Glomerular visceral epithelial cell (primary cell): ENCODE measurements around the gene PBX3.

Experiments
- DNase-seq: peaks from one replicate; pipeline ENCODE4 v3.0.0-alpha.2; 2016; ENCODE audit errors: extremely low spot score

Gene PBX3

DNA sequence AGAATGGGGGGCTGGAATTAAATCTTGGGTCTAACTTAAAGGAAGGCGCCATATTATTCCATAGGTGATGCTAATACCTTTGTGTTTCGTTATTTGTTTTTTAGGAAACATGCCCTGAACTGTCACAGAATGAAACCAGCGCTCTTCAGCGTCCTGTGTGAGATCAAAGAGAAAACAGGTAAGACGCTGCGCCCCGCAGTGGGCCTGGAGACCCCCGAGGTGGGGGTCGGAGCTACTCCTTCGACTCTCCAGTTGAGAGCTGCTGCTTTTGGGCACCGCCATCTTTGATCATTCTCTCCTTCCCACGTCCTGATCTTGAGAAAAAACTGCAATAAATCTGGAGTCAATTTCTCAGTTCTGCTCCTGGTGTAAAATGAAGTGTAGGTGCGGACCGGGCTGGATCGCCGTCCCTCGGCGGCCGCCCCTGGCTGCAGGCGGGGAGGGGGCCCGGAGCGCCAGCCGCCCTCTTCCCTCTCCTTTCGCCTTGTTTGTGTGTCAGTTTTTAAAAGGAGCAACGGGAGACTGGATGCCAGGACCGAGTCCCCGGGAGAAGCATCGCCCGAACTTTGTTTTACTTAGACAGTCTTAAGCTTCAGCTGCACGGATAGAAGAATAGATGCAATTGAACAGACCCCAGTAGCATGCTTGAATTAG, 1.4 kb downstream of the PBX3 start:
- DNase-seq, result peak; percentile 13

DNA sequence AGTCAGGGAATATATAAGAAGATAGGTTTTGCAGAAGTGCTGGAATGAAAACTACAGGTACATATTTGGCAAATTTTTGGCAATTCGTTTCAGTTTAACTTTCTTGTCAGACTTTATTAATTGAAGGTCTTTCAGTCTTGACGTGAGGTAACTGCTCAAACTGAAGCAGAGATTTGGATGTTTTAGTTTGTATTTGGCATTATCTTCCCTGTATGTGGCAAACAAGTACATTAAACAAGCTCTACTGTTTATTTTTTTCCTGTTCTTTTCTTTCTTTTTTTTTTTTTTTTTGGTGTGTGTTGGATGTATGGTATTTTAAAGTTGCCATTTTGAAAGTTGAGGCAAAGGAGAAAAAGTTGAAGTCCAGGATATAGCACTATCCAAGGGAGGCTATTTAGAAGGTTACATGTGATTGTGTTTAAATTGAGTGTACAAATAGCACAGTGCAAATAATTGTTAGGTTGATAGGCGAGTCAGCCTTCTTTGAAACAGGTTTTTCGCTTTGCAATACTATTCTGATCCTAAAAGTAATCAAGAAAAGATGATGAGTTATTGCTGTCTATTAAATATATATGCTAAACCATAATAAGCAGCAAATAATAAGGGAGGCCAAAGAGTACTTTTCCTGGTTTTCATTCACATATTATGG, 2.2 kb downstream of the PBX3 start:
- no peak for DNase-seq

DNA sequence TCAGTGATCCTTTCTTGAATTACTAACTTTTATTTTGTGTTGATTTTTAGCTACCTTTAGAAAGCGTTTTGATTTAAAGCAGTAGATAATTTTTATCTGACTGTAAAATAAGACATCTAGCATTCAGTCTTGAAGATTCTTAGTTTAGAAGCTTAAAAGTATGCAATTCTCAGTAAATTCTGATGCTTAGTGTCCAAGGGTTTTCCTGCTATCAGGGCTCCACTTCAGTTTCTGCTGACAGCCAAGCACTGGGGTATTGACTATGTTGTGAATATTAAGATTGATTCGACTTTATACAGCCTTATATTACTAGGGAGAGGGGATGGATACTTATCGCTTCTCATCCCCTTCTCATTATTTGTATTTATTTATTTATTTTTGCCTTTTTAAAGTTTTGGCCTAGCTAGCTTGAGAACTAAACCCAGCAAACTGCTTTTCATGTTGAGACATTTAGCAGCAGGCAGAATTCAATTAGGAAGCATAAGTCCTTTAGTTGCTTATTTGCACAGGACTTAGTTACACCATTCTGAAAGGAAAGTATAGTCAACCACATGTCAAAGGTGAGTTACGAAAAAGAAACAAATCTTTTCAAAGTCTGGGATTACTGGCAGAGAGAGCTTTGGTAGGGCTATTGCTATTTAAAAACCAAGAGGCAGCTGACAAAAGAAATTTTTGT, 2.9 kb downstream of the PBX3 start:
- DNase-seq, result peak; percentile 2

DNA sequence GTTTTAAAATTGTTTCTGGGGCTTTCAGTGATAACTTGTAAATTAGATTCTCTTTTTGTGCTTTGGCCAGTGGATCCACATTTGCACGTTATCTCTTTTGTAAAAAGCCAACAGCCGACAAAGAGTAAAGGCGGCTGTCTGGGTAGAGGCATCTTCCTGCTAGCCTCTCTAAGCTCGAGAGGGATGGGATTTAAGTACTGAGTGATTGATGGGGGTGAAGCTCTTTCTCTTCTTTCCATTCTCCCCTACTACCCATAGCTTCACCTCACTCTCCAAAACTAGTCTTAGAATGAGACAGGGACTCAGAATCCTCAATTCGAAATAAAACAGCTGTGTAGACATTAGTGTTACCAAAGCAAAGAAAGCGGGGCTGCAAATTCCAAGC, 3.4 kb downstream of the PBX3 start:
- DNase-seq, result no peak

DNA sequence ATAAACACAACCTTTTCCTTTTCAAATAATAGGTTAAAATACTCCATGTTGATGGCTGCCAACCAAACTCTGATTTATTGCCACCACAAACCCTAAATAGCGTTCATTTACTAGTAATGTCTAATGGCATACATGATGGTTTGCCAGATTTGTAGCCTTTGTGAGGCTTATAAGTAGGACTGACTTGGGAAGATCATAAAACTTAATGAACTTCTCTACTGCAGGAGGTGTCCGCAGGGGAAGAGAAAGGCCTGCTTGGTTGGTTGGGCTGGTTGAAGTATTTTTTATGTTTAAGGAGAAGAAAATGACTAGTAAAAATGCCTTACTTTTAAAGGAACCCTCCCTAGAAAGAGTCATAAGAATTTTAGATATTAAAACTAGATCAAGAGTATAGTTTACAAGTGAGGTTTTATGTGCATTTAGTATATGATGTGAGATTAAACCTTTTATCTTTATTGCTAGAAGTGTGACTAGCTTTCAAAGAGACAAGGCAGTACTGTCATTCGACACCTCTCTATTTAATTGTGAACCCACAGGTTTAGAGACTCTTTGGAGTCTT, 5.0 kb downstream of the PBX3 start:
- no peak for DNase-seq

DNA sequence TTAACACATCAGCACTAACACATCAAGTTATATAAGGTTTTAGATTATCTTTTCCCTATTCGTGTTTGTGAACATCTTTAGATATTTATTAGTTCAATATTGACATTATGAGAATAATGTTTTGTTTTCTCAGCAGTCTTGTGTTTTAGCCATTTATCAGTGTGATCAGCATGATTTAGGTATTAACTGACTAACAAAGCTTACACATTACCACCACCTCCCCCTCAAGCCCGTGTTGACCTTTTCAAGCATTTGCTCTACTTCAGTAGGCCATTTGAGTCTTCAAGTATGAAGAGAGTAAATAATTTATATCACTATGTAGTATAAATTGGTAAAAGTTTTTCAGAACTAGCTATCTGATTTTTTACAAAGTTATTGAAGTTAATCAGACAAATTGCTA, 6.9 kb downstream of the PBX3 start:
- no peak for DNase-seq

DNA sequence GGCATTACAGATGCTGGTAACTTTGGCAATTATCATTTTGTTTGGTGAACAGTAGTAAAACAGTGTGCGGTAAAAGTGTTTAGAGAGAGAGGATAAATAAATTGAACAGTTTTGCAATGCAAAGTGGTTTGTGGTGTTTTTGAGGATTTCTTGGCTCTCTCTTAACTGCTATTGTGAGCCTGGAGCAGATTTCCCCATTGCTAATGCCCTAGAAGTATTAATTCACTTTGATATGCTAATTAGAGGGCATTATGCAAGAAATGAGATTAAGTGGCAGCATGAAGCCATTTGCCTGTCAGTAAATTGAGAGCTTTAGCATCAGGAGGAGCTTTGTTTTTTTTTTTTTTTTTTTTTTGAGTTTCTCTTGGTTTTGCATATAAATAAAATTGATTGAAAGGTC, 8.2 kb downstream of the PBX3 start:
- no peak for DNase-seq

DNA sequence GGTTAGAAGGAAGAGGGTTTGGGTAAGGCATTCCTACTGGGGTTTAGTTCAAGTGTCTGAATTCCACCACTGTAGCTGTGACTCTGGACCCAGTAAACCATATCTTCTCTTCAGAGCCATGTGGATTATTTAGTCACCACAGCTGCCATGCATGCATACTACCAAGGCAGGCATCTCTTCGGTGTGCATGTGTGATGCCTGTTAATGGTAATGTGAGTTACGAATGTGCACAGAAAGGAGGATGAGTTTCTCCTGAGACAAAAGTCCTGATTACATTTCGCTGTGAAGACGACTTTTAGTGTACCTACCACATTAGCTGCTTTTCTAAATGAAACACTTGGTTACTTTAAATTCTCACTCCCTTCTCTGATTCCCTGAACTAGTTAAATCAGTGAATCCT, 9.3 kb downstream of the PBX3 start:
- no peak for DNase-seq

DNA sequence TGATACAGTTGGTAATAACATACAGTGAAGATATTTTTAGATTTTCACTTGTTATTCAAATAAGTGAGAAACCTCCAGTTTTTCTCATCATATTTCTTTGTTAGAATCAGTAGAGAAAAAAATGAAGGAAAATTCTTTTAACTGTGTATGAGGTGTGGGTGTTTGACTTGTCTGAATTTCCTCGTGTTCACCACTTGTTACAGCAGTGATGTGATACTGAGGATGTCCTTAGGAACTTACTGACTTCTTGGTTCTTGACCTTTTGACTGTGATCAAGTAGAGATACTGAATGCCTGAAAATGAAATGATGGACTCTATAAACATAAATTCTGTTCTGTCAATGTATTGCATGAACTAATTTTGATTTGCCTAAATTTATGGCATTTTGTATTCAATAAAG, 10.7 kb downstream of the PBX3 start:
- no peak for DNase-seq

DNA sequence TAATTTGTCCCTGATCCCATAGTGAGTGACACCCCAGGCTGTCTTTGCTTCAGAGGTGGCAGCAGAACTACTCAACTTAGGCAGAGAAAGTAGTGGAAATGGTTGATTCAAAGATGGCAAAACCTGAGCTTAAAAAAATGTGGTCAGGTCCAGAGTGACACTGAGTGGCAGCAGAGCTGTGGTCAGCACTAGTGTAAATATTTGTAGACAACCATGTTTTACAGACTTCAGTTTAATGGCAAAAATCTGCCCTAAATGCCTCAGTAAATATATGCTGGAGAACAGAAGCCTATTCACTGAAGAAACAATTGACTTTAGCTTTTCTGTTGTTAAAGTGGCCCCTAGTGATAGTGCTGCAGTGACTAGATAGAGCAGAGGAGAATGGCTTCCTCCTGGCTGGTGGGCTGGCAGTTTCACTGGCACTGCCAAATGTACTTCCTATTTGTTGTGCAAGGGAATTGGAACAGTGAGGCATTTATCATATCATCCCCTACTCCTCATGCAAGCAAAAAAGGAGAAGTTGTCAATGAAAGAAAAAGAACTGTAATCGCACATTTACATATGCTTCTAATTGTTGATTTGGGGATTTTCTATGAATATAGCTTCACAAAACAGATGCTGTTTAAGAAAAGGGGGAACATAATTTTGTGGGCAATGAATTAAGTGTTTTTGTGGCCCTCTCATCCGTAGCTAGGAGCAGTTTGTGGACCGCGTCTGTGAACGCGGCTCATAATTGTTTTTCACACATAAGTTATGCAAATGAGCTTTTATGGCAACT, 12.0 kb downstream of the PBX3 start:
- DNase-seq, result no peak

DNA sequence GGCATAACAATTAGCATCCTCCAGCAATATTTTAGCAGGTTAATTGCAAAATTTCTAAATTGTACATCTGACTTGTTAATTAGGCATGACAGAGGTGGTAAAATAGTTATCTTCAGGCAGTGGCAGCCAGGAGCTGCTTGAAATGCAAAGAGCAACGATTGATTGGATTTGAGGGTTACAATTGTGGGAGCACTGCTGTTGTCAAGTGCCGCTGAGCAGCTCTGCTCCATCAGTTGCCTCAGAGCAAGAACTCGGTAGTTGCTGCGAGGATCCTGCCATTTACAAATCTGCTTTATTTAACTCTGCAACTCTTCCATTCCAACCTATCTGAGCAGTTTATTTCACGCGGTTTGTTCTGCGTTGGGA, 12.6 kb downstream of the PBX3 start:
- no peak for DNase-seq

DNA sequence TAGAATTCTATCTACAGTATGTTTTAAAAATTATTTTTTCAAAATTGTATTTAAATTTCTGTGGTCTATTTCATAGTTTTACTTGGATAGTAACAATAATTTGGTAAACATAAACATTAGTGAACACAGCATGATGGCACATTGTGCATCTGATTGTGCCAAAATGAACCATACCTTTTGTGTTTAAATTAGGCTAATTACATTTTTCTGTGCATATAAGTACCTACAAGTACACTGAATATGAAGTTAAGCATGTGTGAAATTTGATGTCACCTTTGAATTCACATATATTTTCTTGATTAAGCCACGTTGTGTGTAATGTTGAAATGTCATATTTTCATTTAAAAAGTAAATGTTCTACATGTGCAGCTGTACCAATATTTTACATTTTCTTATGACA, 13.4 kb downstream of the PBX3 start:
- DNase-seq, result no peak

DNA sequence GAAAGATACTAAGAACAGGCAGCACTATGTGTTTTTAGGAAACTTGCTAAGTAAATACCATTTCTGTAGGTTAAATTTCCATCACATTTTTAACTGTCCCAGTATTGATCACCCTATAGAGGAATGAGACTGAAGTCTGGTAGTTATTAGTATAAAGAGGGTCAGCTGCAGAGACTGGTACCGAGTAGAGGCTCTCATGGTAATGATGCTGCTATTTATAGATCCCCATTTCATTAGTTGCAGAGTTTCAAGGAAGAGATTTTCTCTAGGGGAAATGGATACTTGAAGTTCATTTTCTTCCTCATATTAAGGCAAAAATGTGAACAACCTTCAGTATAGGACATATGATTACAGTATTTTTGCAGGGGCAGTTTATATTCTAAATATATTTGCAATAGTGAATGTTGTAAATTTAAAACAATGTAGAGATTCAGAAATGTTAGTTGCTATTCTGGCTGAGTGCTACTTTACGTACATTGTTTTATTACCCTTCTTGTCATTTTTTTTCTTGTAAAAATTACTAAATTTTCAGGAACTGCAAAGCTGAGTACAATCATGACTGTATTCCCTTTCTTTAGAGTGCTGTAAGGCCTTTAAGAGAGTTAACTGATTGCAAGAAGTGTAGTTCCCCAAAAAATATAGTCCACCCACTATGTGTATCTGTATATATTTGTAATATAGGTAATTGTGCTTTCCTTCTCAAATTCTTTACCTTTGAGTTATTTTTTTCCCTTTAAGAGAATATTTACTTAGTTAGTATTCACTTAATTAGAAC, 14.7 kb downstream of the PBX3 start:
- no peak for DNase-seq

DNA sequence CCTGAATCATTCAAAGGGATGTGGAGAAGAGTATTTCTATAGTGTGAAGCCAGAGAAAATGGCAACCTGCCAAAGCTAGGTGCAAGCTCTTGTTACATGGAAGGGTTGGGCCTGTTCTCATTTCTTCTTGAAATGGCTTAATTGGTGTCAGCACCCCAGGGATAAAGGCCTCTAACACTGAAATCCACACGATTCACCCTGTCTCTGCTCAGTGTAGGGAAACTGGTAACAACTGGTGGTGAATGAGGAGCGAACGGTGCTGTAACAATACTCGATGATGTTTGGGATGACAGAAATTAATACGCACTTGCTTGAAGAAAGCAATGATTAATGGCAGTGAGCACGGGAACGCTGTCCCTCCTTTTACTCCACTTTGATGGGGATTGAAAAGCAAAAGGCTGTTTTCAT, 16.2 kb downstream of the PBX3 start:
- peak; percentile 43 for DNase-seq

DNA sequence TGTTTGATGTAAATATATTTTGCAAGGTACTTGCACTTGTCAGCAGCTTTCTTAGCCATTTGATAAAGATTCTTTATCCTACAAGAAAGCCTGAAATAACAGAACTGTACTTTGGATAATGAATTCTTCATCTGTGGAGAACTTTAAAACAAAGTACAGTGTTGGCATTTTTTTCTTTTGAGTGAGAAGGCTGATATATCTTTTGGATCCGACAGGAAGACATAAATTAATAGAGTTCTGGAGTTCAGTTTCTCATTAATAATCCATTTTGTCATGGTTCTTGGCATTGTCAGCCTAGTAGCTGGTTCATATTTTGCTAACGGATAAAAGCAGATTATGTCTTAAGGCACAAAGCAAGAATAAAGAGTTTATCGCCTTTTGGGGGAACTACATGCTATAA, 17.0 kb downstream of the PBX3 start:
- DNase-seq, result no peak

DNA sequence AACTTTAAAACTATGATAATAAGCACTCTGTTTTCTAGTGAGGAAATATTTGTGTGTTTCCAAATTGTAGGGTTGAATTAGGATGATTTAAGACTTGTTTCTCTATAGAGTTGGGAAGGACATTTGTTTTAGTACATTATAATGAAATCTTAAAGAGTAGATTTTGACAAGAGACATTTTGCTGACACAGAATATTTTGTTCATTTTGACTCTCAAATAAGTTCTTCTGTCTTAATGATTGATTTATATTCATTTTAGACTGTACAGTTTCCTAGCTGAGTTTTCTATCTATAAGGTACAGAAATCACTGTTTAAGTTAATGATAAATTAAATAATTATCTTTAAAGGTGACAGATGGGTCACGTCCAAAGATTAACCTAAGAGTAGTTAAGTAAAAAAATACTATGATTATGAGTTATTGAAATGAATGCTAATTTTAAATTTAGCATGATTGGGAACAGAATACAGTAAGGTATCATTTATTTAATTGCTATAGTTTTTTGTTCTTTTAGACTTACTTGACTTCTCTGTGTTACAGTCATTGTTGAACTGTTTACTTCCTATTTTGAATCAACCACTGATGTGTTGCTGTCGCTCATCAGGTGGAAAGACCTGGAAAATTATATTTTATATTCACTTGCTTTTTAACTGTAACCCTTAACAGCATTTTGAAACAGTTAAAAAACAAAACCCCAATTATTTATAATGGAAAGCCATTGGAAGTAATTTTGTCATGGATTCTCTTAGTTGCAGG, 19.5 kb downstream of the PBX3 start:
- DNase-seq, result no peak

DNA sequence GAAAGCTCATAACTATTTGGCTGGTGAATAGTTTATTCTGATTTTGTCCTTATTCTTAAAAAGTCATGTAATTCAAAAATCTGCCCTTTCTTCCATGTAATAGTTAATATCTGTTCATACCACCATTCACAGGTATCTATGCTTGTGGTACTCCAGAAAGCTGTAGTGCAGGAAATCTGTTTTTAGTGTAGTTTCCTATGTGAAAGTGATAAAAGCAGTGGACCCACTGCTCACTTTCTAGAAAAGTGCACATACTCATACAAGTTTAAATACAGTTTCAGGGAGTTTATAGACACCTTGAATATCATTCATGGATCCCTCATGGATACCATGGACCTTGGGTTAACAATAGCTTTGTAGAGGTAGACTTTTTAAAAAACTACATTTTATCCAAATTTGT, 20.2 kb downstream of the PBX3 start:
- DNase-seq, result no peak

DNA sequence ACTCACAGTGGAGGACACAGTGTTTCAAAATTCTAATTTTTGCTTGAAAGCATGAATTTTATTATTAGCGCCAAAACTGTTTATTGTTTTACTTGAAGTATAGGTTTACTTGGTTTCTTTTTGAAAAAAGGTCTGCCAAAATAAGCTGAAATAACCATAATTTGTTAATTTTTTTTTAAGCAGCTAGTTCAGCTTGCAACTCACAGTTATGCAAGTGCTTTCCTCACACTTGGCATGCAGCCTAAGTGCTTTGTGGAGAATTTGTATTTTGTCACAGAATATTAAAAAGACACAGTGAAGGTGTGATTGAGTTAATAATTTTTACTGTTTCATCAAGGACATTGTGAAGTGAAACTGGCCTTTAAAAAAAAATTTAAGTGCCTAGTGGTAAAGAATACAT, 21.6 kb downstream of the PBX3 start:
- DNase-seq, result no peak

DNA sequence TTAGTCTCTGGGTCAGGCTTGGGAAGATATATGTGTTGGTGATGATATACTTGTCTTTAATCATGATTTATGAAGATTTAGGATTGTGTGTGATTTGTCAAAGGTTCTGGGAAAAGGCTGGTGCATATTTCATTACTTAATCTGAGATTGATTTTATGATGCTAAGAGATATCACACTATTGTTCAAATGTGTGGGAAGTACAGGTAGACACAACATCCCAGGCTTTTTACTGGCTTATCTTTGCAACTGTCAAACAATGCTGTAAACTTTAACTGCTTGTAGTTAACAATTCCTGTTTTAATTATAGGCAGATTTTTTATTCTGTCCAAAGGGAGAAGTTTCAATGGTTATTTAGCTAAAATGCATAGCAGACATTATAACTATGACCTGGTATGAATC, 23.9 kb downstream of the PBX3 start:
- DNase-seq, result no peak

DNA sequence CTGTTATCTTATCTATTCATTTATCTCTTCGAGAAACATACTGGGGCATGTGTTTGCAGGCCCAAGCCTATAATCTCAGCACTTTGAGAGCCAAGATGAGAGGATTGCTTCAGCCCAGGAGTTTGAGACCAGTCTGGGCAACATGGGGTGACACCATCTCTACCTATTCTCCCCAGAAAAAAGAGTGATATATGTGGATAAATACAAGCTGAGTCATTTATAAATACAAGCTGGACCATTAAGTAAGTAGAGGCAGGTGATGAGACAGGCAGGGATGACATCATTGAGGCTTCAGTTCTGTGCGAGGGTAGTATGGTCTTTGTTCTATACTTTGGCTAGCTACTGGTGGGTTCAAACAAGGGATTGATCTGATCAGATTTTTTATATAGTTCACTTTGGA, 25.6 kb downstream of the PBX3 start:
- DNase-seq, result no peak

DNA sequence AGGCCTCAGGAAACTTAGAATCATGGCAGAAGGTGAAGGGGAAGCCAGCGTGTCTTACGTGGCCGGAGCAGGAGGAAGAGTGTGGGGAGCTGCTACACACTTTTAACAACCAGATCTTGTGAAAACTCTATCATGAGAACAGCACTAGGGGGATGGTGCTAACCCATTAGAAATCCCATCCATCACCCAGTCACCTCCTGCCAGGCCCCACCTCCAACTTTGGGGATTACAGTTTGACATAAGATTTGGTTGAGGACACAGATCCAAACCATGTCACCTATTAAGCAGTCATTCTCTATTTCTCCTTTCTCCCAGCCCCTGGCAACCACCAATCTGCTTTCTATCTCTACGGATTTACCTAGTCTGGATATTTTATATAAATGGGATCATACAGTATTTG, 26.9 kb downstream of the PBX3 start:
- no peak for DNase-seq
